Trophoblast cell (in vitro differentiated cells and primary cell): ENCODE data around the gene ZNF784.

ENCODE experiments used
- DNase-seq, 2 donors: peaks; one replicate each; pipeline ENCODE4 v3.0.0-alpha.2; 2016
- H2AFZ ChIP-seq: 2 replicates; pipeline ENCODE4 v1.6.1; 2013; ENCODE audit warnings: low read length, moderate library complexity, mild to moderate bottlenecking; ENCODE audit not compliant: insufficient read depth, poor library complexity
- H2AK5ac ChIP-seq: 2 replicates; pipeline ENCODE4 v1.6.1; 2013; ENCODE audit warnings: mild to moderate bottlenecking, low read length
- H2BK120ac ChIP-seq: 2 replicates; pipeline ENCODE4 v1.6.1; 2013; ENCODE audit warnings: low read length, mild to moderate bottlenecking, moderate library complexity; ENCODE audit not compliant: insufficient read depth, poor library complexity
- H2BK12ac ChIP-seq: 2 replicates; pipeline ENCODE4 v1.6.1; 2013; ENCODE audit warnings: mild to moderate bottlenecking, low read length, moderate library complexity
- H2BK5ac ChIP-seq: 2 replicates; pipeline ENCODE4 v1.6.1; 2013; ENCODE audit warnings: low read length, low read depth, moderate library complexity, mild to moderate bottlenecking; ENCODE audit not compliant: poor library complexity
- H3K14ac ChIP-seq: 2 replicates; pipeline ENCODE4 v1.6.1; 2013; ENCODE audit warnings: mild to moderate bottlenecking, low read length
- H3K18ac ChIP-seq: 2 replicates; pipeline ENCODE4 v1.6.1; 2013; ENCODE audit warnings: mild to moderate bottlenecking, low read length
- H3K23ac ChIP-seq: 2 replicates; pipeline ENCODE4 v1.6.1; 2013; ENCODE audit warnings: low read length
- H3K27ac ChIP-seq: 2 replicates; pipeline ENCODE4 v1.5.1; 2013; ENCODE audit warnings: low read depth, mild to moderate bottlenecking, inconsistent platforms, low read length, moderate library complexity
- H3K27me3 ChIP-seq: 2 replicates; pipeline ENCODE4 v1.6.1; 2013; ENCODE audit warnings: inconsistent platforms, mild to moderate bottlenecking, low read length, moderate library complexity; ENCODE audit not compliant: insufficient read depth
- H3K36me3 ChIP-seq, 2 experiments: 1 replicate in 1 of 2; 2 replicates in 1 of 2; pipeline ENCODE4 v1.6.1; 2013; ENCODE audit warnings: low read length in 2 of 2, mild to moderate bottlenecking in 2 of 2, moderate library complexity in 1 of 2; ENCODE audit not compliant: insufficient read depth in 2 of 2, control insufficient read depth in 1 of 2
- H3K4ac ChIP-seq: 2 replicates; pipeline ENCODE4 v1.6.1; 2013; ENCODE audit warnings: low read depth, mild to moderate bottlenecking, low read length, moderate library complexity
- H3K4me1 ChIP-seq, 2 experiments: 1 replicate in 1 of 2; 2 replicates in 1 of 2; pipeline ENCODE4 v1.6.1; 2013; ENCODE audit warnings: low read length in 2 of 2, mild to moderate bottlenecking in 2 of 2, moderate library complexity in 1 of 2; ENCODE audit not compliant: insufficient read depth in 2 of 2, control insufficient read depth in 1 of 2
- H3K4me2 ChIP-seq: 2 replicates; pipeline ENCODE4 v1.6.1; 2013; ENCODE audit warnings: inconsistent platforms, mild to moderate bottlenecking, low read length, moderate library complexity
- H3K4me3 ChIP-seq: 2 replicates; pipeline ENCODE4 v1.5.1; 2013; ENCODE audit warnings: mild to moderate bottlenecking, low read depth, low read length, inconsistent platforms
- H3K79me1 ChIP-seq: one replicate; pipeline ENCODE4 v1.6.1; 2013; ENCODE audit warnings: low read length
- H3K79me2 ChIP-seq: 2 replicates; pipeline ENCODE4 v1.6.1; 2013; ENCODE audit warnings: low read length, mild to moderate bottlenecking; ENCODE audit not compliant: control insufficient read depth, insufficient read depth, poor library complexity
- H3K9ac ChIP-seq: 2 replicates; pipeline ENCODE4 v1.6.1; 2013; ENCODE audit warnings: mild to moderate bottlenecking, low read length
- H3K9me3 ChIP-seq: 2 replicates; pipeline ENCODE4 v1.6.1; 2013; ENCODE audit warnings: low read depth, mild to moderate bottlenecking, control low read depth, inconsistent platforms, low read length; ENCODE audit not compliant: insufficient read depth
- H4K12ac ChIP-seq: 2 replicates; pipeline ENCODE4 v1.6.1; 2013; ENCODE audit warnings: low read depth, mild to moderate bottlenecking, low read length, moderate library complexity
- H4K8ac ChIP-seq: 2 replicates; pipeline ENCODE4 v1.6.1; 2013; ENCODE audit warnings: low read depth, mild to moderate bottlenecking, low read length, moderate library complexity
- H4K91ac ChIP-seq: one replicate; pipeline ENCODE4 v1.6.1; 2013; ENCODE audit warnings: low read depth, mild to moderate bottlenecking, low read length, moderate library complexity
- WGBS: extraction: QIAGEN DNeasy Blood & Tissue Kit; methylation state at CpG from one replicate; pipeline ENCODE4 v1.1.7; 2013; ENCODE audit warnings: missing lambda C conversion rate; ENCODE audit not compliant: insufficient read length, insufficient coverage; ENCODE audit errors: extremely low coverage; 5-methylcytosine and 5-hydroxymethylcytosine counted together

Gene ZNF784

DNA sequence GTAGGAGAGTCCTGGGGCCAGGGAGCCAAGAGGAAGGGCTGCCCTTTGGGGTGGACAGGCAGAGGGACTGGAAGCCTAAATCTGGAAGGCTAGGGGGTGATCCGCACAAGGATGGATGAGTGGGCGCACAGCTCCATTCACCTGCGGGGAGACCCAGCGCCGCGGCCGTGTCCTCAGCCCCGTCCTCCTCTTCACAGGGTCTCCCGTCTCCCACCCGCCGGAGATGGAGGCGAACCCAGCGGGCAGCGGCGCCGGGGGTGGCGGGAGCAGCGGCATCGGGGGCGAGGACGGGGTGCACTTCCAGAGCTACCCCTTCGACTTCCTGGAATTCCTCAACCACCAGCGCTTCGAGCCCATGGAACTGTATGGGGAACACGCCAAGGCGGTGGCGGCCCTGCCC is 11.0 kb downstream of the ZNF784 start:
- H3K18ac ChIP-seq = no peak overlapping the region
- H2AK5ac ChIP-seq = no peak overlapping the region
- H2AFZ ChIP-seq = no peak overlapping the region
- no peak overlapping the region for H2BK12ac ChIP-seq
- no peak overlapping the region for H4K8ac ChIP-seq
- no peaks in the 10 kb centered on the region for H3K27me3 ChIP-seq
- no peak overlapping the region for H3K4me2 ChIP-seq
- H3K4ac ChIP-seq = no peak overlapping the region
- no peak overlapping the region for H3K27ac ChIP-seq
- no peak overlapping the region for H4K91ac ChIP-seq
- H3K14ac ChIP-seq = no peak overlapping the region
- H3K79me1 ChIP-seq = no peaks in the 10 kb centered on the region
- WGBS = no CpG with 5 or more reads among the region's 27 CpGs
- no peaks in the 10 kb centered on the region for H3K4me1 ChIP-seq
- H3K9ac ChIP-seq = no peak overlapping the region
- H3K4me3 ChIP-seq = no peak overlapping the region
- no peak overlapping the region for H4K12ac ChIP-seq
- peaks cover 7% of the 10 kb centered on the region for H3K9me3 ChIP-seq
- H3K23ac ChIP-seq = no peak overlapping the region
- no peak overlapping the region for H2BK120ac ChIP-seq
- peaks cover 45 to 51% of the 10 kb centered on the region in 2 experiments for H3K36me3 ChIP-seq
- H2BK5ac ChIP-seq = no peak overlapping the region
- no peaks in the 10 kb centered on the region for H3K79me2 ChIP-seq
- DNase-seq = no peak

- Histone ChIP-seq H3K36me3 (peaks cover 40 to 44% of the 10 kb centered on the region in 2 experiments), H3K9ac (no peak overlapping the region), H3K79me1 (no peaks in the 10 kb centered on the region), H2BK12ac (no peak overlapping the region), H3K18ac (no peak overlapping the region), H3K4me1 (no peaks in the 10 kb centered on the region), H2AFZ (no peak overlapping the region), H3K9me3 (peaks cover 7% of the 10 kb centered on the region), H3K4ac (no peak overlapping the region), H4K12ac (no peak overlapping the region), H2BK5ac (no peak overlapping the region), H3K4me2 (no peak overlapping the region), H3K27me3 (no peaks in the 10 kb centered on the region), H3K4me3 (no peak overlapping the region), H3K79me2 (no peaks in the 10 kb centered on the region), H3K23ac (no peak overlapping the region), H2AK5ac (no peak overlapping the region), H4K8ac (no peak overlapping the region), H4K91ac (no peak overlapping the region), H2BK120ac (no peak overlapping the region), H3K27ac (no peak overlapping the region), H3K14ac (no peak overlapping the region)
- no CpG with 5 or more reads among the region's 3 CpGs for WGBS
- no peak for DNase-seq
Measured at GRCh38 chr19:55611983-55612645, 12.3 kb downstream of the ZNF784 start.

DNA sequence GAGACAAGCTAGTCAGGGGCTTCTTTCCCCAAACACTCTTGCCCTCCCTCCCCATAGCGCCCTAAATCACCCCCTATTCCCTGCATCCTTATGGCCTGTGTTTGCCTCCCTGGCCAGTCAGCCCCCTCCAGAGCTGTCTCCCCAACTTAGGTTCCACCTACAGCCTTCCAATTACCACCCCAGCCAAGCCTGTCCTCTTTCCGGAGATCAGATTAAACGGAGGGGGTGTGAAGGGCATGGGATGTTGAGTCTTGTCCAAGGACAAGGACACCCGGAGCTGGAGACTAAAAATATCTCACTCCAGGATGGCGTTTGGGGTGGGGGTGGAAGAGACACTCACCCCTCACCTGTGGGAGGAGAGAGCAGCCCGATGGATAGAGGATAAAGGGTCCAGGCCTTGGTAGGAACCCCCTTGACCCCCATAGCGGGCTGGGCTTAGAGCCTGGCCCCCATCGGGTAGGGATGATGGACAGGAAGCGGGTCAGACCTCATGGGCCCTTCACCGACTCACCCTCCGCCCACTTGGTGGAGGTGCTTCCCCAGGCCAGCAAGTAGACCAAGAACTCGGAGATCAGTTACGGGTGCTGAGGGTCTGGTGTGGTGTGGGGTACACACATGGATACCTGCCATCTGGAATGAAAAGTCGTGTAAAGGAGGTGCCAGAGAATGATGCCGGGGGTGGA is 12.9 kb downstream of the ZNF784 start:
- no peak overlapping the region for H2BK5ac ChIP-seq
- no peak overlapping the region for H4K91ac ChIP-seq
- no peak overlapping the region for H4K8ac ChIP-seq
- no peak overlapping the region for H2BK120ac ChIP-seq
- no peaks in the 10 kb centered on the region for H3K79me1 ChIP-seq
- peaks cover 6% of the 10 kb centered on the region for H3K9me3 ChIP-seq
- H3K36me3 ChIP-seq = peaks cover 35 to 41% of the 10 kb centered on the region in 2 experiments
- no CpG with 5 or more reads among the region's 15 CpGs for WGBS
- no peak overlapping the region for H3K9ac ChIP-seq
- H3K14ac ChIP-seq = no peak overlapping the region
- H3K4me1 ChIP-seq = peaks cover 3 to 4% of the 10 kb centered on the region in 2 experiments
- H2AK5ac ChIP-seq = no peak overlapping the region
- no peak overlapping the region for H3K4me3 ChIP-seq
- H4K12ac ChIP-seq = no peak overlapping the region
- DNase-seq = no peak
- H3K4me2 ChIP-seq = no peak overlapping the region
- no peak overlapping the region for H3K23ac ChIP-seq
- no peaks in the 10 kb centered on the region for H3K79me2 ChIP-seq
- no peak overlapping the region for H3K27ac ChIP-seq
- H3K27me3 ChIP-seq = no peaks in the 10 kb centered on the region
- no peak overlapping the region for H2BK12ac ChIP-seq
- no peak overlapping the region for H2AFZ ChIP-seq
- no peak overlapping the region for H3K4ac ChIP-seq
- H3K18ac ChIP-seq = no peak overlapping the region

DNA sequence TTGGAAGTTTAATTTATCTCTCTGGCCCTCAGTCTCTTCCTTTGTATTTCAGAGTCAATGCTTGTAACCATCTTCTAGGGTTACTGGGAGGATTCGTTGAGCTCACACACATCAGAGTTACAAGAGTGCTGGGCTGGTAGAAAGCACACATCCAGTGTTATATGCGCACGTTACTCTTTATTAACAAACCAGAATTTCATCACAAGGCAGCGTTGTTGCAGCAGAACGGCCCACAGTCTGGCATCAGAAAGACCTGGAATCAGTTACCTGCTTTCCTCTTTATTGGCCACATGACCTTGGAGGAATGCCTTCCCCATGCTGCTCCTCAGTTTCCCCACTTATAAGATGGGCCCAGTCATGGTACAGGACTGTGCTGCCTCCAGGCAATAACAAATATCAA is 15.0 kb downstream of the ZNF784 start:
- Histone ChIP-seq H3K14ac (no peak overlapping the region), H3K27me3 (no peaks in the 10 kb centered on the region), H3K36me3 (peaks cover 15 to 22% of the 10 kb centered on the region in 2 experiments), H4K8ac (no peak overlapping the region), H2BK120ac (no peak overlapping the region), H2BK12ac (no peak overlapping the region), H2AFZ (no peak overlapping the region), H3K23ac (no peak overlapping the region), H3K4me3 (no peak overlapping the region), H2BK5ac (no peak overlapping the region), H3K4me1 (peaks cover 4 to 5% of the 10 kb centered on the region in 2 experiments), H3K4me2 (no peak overlapping the region), H3K79me1 (peaks cover 13% of the 10 kb centered on the region), H3K18ac (no peak overlapping the region), H4K12ac (no peak overlapping the region), H3K79me2 (peaks cover 5% of the 10 kb centered on the region), H3K4ac (no peak overlapping the region), H3K9me3 (peaks cover 1% of the 10 kb centered on the region), H4K91ac (no peak overlapping the region), H3K27ac (no peak overlapping the region), H3K9ac (no peak overlapping the region), H2AK5ac (no peak overlapping the region)
- no CpG with 5 or more reads among the region's 5 CpGs for WGBS
- DNase-seq = peak; percentile 33 to 61
